Stimulated activated CD8-positive, alpha-beta memory T cell treated with anti-CD3 and anti-CD28 coated beads, Interleukin-7, amount 100 ng/mL, for 4 hours (primary cell): ENCODE measurements around the gene MNDA.
"Not testable (repeated sequence)": the region's sequence is repeated elsewhere in the genome, so short reads cannot be mapped to it uniquely, and the experiment has no call there.

Experiments
- DNase-seq, 2 donors: peaks; one replicate each; pipeline ENCODE4 v3.0.0-alpha.2; 2020; ENCODE audit warnings: low read depth in 2 of 2

MNDA gene

DNA sequence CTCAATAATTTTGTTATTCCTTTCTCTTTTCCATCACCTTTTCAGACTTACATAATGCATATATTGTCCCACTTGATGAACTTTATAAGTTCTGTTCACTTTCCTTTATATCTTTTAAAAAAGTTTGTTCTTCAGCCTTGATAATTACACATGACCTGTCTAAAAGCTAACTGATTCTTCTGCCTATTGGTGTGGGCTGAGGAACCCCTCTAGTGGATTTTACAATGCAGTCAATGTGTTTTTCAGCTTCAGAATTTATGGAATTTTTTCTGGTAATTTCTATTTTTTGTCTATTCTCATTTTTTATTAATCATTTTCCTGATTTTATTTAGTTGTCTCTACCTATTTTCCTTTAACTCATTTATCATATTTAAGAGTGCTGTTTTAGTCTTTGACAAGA lies 7.5 kb downstream of the MNDA start:
- no peak for DNase-seq

- no peak for DNase-seq
Observed at GRCh38 chr1:158839566-158839965, 8.4 kb downstream of the MNDA start.

- no peak for DNase-seq
Observed at GRCh38 chr1:158840236-158840635, 9.1 kb downstream of the MNDA start.

GRCh38 chr1:158864595-158864994 lies 33.4 kb downstream of the MNDA start:
- no peak for DNase-seq

GRCh38 chr1:158870438-158870837 lies 39.3 kb downstream of the MNDA start:
- not testable (repeated sequence) for DNase-seq

DNA sequence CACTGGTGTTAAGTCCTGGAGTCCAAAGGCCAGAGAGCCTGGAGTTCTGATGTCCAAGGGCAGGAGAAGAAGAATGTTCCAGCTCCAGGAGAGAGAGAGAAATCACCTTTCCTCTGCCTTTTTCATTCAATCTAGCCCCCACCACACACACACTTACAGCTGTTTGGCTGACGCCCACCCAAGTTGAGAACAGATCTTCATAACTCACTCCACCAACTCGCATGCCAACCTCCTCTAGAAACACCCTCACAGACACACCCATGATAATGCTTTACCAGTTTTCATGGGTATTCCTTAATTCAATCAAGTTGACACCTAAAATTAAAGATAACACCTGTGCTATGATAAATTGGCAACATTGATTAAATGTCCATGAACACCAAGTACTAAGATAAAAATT lies 42.0 kb downstream of the MNDA start:
- DNase-seq = no peak

GRCh38 chr1:158893654-158894053 lies 62.5 kb downstream of the MNDA start:
- DNase-seq = no peak

GRCh38 chr1:158898722-158899121 lies 67.6 kb downstream of the MNDA start:
- no peak for DNase-seq
